Progenitor cell of endocrine pancreas (in vitro differentiated cells): ENCODE measurements around the gene BCAR1. TPM values are rescaled to one million over a fixed set of nuclear protein-coding genes. Genes with fewer than 3 reads are reported as not detected.
"Not testable (repeated sequence)": the region's sequence is repeated elsewhere in the genome, so short reads cannot be mapped to it uniquely, and the experiment has no call there.

ENCODE experiments used
- DNase-seq: peaks from one replicate; pipeline ENCODE4 v3.0.0; 2021; ENCODE audit warnings: low spot score; ENCODE audit not compliant: unreplicated experiment
- H3K27ac Mint-ChIP-seq: 2 replicates; pipeline ENCODE4 v1.8.0; 2021; ENCODE audit warnings: mild to moderate bottlenecking, moderate library complexity, mixed read lengths
- H3K27me3 Mint-ChIP-seq: 2 replicates; pipeline ENCODE4 v1.8.0; 2021; ENCODE audit warnings: mixed read lengths
- H3K36me3 Mint-ChIP-seq: 2 replicates; pipeline ENCODE4 v1.8.0; 2022; ENCODE audit warnings: mixed read lengths; ENCODE audit not compliant: insufficient read depth
- H3K4me1 Mint-ChIP-seq: 2 replicates; pipeline ENCODE4 v1.8.0; 2021; ENCODE audit warnings: low read depth, mixed read lengths
- H3K4me3 Mint-ChIP-seq: 2 replicates; pipeline ENCODE4 v1.8.0; 2021; ENCODE audit warnings: low read depth, mild to moderate bottlenecking, moderate library complexity, mixed read lengths
- H3K9me3 Mint-ChIP-seq: 2 replicates; pipeline ENCODE4 v1.8.0; 2021; ENCODE audit warnings: low read depth, mixed read lengths
- CTCF ChIP-seq: fragments of 200-600 bp; sonication (generic); IDR thresholded peaks from one replicate; pipeline ENCODE4 v1.5.0; 2021; ENCODE audit warnings: antibody characterized with exemption, mild to moderate bottlenecking; ENCODE audit not compliant: unreplicated experiment
- total RNA-seq: library from RNA; stranded (reverse); gene quantifications from 2 replicates; pipeline ENCODE4 v1.2.1, GENCODE V29; 2021

BCAR1 gene
- total RNA-seq, 1 donor from 2014 or later = 75.1 TPM

GRCh38 chr16:75288181-75288580 lies 36.8 kb upstream of the BCAR1 start:
- Mint-ChIP-seq H3K9me3 (no peaks in the 10 kb centered on the region), H3K36me3 (peaks cover 13% of the 10 kb centered on the region), H3K27ac (no peak overlapping the region), H3K27me3 (no peaks in the 10 kb centered on the region), H3K4me1 (no peaks in the 10 kb centered on the region), H3K4me3 (no peak overlapping the region)
- TF ChIP-seq CTCF = no peak
- DNase-seq = no peak

GRCh38 chr16:75287708-75288107 lies 36.3 kb upstream of the BCAR1 start:
- H3K36me3 Mint-ChIP-seq = peaks cover 13% of the 10 kb centered on the region
- no peak for TF ChIP-seq CTCF

GRCh38 chr16:75286389-75286788 lies 35.0 kb upstream of the BCAR1 start:
- no peaks in the 10 kb centered on the region for H3K27me3 Mint-ChIP-seq
- no peak for TF ChIP-seq CTCF
- peaks cover 13% of the 10 kb centered on the region for H3K36me3 Mint-ChIP-seq
- DNase-seq = no peak
- H3K27ac Mint-ChIP-seq = no peak overlapping the region
- no peak overlapping the region for H3K4me3 Mint-ChIP-seq
- no peaks in the 10 kb centered on the region for H3K9me3 Mint-ChIP-seq
- no peaks in the 10 kb centered on the region for H3K4me1 Mint-ChIP-seq

More at GRCh38 chr16:75287708-75288107, 36.3 kb upstream of the BCAR1 start:
- no peak for DNase-seq
- H3K9me3 Mint-ChIP-seq = no peaks in the 10 kb centered on the region
- H3K4me3 Mint-ChIP-seq = no peak overlapping the region
- H3K27ac Mint-ChIP-seq = no peak overlapping the region
- no peaks in the 10 kb centered on the region for H3K4me1 Mint-ChIP-seq
- H3K27me3 Mint-ChIP-seq = no peaks in the 10 kb centered on the region

GRCh38 chr16:75282466-75283281 lies 31.2 kb upstream of the BCAR1 start:
- no peak overlapping the region for H3K4me3 Mint-ChIP-seq
- peaks cover 6% of the 10 kb centered on the region for H3K36me3 Mint-ChIP-seq
- no peak for TF ChIP-seq CTCF
- no peaks in the 10 kb centered on the region for H3K27me3 Mint-ChIP-seq
- peak overlapping the region; percentile 16 for H3K27ac Mint-ChIP-seq
- DNase-seq = no peak
- no peaks in the 10 kb centered on the region for H3K9me3 Mint-ChIP-seq
- peaks cover 1% of the 10 kb centered on the region for H3K4me1 Mint-ChIP-seq

GRCh38 chr16:75281826-75282225 lies 30.4 kb upstream of the BCAR1 start:
- no peak for TF ChIP-seq CTCF
- Mint-ChIP-seq H3K36me3 (peaks cover 6% of the 10 kb centered on the region), H3K27ac (no peak overlapping the region), H3K27me3 (no peaks in the 10 kb centered on the region), H3K4me3 (no peak overlapping the region), H3K9me3 (no peaks in the 10 kb centered on the region), H3K4me1 (peaks cover 1% of the 10 kb centered on the region)
- no peak for DNase-seq

- not testable (repeated sequence) for H3K4me1 Mint-ChIP-seq, H3K36me3 Mint-ChIP-seq, H3K27ac Mint-ChIP-seq, H3K4me3 Mint-ChIP-seq, H3K9me3 Mint-ChIP-seq, H3K27me3 Mint-ChIP-seq, DNase-seq
These were observed 29.6 kb upstream of the BCAR1 start for GRCh38 chr16:75281009-75281408.
